Astrocyte of the cerebellum (primary cell): Measurements from ENCODE around the gene XRCC3.
"Not testable (repeated sequence)": the region's sequence is repeated elsewhere in the genome, so short reads cannot be mapped to it uniquely, and the experiment has no call there.

Experiments used
- DNase-seq: peaks from one replicate; pipeline ENCODE4 v3.0.0-alpha.2; 2011; ENCODE audit warnings: low read depth
- H3K4me3 ChIP-seq: 2 replicates; pipeline ENCODE4 v1.5.1; 2011; ENCODE audit warnings: mild to moderate bottlenecking, low read depth, low read length, moderate library complexity
- in situ Hi-C: cut with HindIII; loops from 2 replicates; pipeline ENCODE4 v1.10.0; 2017; ENCODE audit warnings: low sequenced_read_pairs
- TF ChIP-seq, protein P1 (sequence below): IDR thresholded peaks from 2 replicates; pipeline ENCODE4 v1.5.1; 2012; ENCODE audit warnings: low read length, low read depth, moderate library complexity, mild to moderate bottlenecking; ENCODE audit errors: missing control alignments

Gene XRCC3

DNA sequence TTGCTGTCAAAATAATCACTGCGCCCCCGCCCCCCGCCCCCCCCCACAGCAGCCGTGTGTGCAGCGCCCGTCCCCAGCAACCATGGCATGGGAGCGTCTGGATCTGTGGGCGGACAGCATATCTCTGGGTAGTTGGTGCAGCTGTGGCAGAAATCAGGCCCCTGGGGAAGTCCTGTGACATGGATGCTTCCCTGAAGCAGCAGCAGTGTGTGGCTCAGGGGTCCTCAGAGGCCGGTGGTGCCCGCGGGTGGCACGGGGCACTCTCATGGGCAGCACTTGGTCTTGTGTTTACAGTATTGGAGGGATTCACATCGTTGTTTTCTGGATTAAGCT, 19.2 kb downstream of the XRCC3 start:
- TF ChIP-seq, protein P1, sequence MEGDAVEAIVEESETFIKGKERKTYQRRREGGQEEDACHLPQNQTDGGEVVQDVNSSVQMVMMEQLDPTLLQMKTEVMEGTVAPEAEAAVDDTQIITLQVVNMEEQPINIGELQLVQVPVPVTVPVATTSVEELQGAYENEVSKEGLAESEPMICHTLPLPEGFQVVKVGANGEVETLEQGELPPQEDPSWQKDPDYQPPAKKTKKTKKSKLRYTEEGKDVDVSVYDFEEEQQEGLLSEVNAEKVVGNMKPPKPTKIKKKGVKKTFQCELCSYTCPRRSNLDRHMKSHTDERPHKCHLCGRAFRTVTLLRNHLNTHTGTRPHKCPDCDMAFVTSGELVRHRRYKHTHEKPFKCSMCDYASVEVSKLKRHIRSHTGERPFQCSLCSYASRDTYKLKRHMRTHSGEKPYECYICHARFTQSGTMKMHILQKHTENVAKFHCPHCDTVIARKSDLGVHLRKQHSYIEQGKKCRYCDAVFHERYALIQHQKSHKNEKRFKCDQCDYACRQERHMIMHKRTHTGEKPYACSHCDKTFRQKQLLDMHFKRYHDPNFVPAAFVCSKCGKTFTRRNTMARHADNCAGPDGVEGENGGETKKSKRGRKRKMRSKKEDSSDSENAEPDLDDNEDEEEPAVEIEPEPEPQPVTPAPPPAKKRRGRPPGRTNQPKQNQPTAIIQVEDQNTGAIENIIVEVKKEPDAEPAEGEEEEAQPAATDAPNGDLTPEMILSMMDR = no peak
- H3K4me3 ChIP-seq = no peak overlapping the region
- in situ Hi-C loops = loop anchor here (10.0 kb wide), 1 partner anchor 121 kb away; no protein-coding TSS in a partner anchor
- no peak for DNase-seq

DNA sequence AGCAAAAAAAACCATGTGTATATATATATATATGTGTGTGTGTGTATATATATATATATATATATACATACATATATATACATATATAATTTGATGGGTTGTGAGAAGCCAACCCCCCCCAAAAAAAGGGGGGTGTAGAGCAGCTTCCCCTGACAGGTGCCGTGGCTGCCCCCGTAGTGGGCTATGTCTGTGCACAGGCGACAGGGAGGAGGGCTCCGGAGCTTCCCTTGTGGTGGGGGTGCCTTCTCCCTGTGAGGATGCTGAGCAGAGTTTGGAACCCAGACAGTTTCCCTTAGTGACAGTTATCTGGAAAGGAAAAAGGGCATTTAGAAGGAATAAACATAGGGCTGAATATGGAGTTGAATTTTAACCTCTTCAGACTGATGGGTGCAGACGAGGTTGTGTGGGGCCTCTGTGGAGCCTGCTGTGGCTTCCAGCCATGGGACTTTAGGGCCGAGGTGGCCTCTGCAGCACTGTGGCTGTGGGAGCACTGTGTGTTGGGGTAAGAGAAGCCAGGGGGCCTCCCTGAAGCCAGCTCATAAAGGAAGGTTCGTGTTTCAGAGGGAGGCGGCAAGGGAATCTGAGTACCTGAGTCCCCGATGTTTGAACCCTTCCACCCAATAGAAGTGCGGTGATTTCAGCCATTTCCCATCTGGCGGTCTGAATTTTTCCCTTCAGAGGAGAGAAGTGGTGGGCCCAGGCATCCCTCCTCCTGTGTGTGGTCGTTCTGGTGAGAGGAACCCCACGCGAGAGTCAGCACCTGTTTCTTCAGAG, 19.8 kb downstream of the XRCC3 start:
- in situ Hi-C loops = loop anchor here (10.0 kb wide), 1 partner anchor 121 kb away; no protein-coding TSS in a partner anchor
- TF ChIP-seq, protein P1 = no peak
- H3K4me3 ChIP-seq = no peak overlapping the region
- no peak for DNase-seq

DNA sequence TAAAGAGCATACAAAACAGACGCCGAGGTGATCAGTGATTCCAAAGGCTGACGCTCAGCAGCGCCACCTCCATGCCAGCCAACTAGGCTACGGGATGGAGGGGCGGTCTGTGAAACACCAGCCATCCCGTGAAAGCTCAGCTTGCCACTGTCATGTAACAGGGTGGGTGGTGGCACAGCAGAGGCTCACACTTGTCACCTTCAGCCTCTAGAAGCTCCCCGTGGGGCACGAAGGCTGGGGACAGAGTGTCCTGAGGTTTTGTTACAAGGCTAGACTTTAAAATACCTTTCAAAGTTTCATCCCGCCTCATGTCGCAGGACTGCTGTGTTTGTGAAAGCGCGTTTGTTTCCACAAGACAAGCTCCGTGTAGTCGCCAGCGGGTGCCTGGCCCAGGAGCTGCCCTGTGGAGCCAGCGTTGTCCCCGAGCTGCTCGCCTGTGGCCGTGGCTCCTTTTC, 20.7 kb downstream of the XRCC3 start:
- in situ Hi-C loops = loop anchor here (10.0 kb wide), 1 partner anchor 120 kb away; no protein-coding TSS in a partner anchor
- TF ChIP-seq, protein P1 = peak; percentile 8
- no peak overlapping the region for H3K4me3 ChIP-seq
- DNase-seq = no peak

DNA sequence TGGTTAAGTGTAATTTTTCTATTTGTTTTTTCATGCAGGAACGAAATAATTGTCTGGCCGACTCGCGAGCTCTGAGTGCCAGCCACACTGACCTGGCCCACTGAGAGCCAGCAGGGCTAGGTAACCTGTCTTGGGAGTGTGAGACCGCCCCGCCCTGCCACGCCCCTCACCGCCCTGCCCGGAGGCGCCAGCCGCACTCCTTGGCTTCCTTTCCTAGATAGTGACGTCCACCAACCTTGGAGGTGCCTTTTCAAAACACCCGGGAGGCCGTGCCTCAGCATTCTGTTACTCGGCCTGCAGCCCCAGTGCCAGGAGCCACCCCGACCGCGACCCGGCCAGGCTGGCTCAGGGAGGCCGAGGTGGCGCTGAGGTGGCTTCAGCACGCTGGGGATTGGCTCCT, 21.7 kb downstream of the XRCC3 start:
- no peak overlapping the region for H3K4me3 ChIP-seq
- TF ChIP-seq, protein P1 = no peak
- in situ Hi-C loops = loop anchor here (10.0 kb wide), 1 partner anchor 119 kb away; no protein-coding TSS in a partner anchor
- DNase-seq = no peak

DNA sequence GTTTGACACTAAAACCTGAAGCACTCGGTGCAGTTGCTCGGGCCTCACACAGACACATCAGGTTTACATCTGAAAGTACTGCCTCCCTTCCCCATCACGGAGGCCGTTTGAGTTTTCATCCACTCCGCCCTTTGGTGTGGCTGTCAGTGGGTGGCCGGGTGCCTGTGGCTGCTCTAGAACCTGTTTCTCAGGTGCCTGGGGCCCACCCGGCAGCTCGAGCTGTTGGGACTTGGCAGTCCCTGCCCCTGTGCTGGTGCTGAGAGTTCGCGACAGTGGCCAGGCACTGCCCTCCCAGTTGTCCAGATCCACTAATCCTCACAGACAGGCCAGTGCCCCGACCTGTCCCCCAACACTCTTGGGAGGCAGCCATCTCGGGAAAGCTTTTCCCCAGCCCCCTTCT, 22.4 kb downstream of the XRCC3 start:
- no peak for DNase-seq
- in situ Hi-C loops = loop anchor here (10.0 kb wide), 1 partner anchor 118 kb away; no protein-coding TSS in a partner anchor
- no peak overlapping the region for H3K4me3 ChIP-seq
- TF ChIP-seq, protein P1 = no peak

DNA sequence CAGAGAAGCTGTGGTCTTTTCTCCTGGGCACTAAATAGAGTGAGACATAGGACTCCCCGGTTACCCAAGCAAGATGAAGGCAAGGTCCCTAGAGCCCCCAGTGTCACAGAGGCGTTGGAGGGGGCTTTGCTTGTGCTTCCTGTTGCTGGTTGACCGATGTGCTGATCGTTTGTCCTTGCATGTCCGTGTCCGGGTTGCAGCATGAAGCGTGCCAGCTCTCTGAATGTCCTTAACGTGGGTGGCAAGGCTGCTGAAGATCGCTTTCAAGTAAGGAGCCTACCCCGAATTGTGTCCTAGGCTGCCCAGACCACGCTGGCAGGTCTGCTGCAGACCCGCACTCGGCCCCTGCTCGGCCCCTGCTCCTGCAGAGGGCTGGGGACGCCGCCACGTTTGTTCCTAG, 23.1 kb downstream of the XRCC3 start:
- no peak for DNase-seq
- in situ Hi-C loops = loop anchor here (10.0 kb wide), 1 partner anchor 117 kb away; no protein-coding TSS in a partner anchor
- H3K4me3 ChIP-seq = no peak overlapping the region
- TF ChIP-seq, protein P1 = no peak

DNA sequence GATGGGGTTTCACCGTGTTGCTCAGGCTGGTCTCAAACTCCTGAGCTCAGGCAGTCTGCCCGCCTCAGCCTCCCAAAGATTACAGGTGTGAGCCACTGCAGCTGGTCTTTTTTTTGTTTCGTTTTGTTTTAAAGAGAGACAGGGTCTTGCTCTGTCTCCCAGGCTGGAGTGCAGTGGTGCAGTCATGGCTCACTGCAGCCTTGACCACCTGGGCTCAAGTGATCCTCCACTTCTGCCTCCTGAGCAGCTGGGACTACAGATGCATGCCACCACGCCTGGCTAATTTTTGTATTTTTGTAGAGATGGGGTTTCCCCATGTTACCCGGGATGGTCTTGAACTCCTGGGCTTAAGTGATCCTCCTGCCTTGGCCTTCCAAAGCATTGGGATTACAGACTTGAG, 23.6 kb downstream of the XRCC3 start:
- in situ Hi-C loops = loop anchor here (10.0 kb wide), 1 partner anchor 117 kb away; no protein-coding TSS in a partner anchor
- not testable (repeated sequence) for H3K4me3 ChIP-seq

More for the DNA sequence above, 23.6 kb downstream of the XRCC3 start:
- not testable (repeated sequence) for DNase-seq
